ENCODE results near the gene IL6.
"Not testable (repeated sequence)": the region's sequence is repeated elsewhere in the genome, so short reads cannot be mapped to it uniquely, and the experiment has no call there.

IL6 gene

DNA sequence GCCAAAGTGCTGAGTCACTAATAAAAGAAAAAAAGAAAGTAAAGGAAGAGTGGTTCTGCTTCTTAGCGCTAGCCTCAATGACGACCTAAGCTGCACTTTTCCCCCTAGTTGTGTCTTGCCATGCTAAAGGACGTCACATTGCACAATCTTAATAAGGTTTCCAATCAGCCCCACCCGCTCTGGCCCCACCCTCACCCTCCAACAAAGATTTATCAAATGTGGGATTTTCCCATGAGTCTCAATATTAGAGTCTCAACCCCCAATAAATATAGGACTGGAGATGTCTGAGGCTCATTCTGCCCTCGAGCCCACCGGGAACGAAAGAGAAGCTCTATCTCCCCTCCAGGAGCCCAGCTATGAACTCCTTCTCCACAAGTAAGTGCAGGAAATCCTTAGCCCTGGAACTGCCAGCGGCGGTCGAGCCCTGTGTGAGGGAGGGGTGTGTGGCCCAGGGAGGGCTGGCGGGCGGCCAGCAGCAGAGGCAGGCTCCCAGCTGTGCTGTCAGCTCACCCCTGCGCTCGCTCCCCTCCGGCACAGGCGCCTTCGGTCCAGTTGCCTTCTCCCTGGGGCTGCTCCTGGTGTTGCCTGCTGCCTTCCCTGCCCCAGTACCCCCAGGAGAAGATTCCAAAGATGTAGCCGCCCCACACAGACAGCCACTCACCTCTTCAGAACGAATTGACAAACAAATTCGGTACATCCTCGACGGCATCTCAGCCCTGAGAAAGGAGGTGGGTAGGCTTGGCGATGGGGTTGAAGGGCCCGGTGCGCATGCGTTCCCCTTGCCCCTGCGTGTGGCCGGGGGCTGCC is at the start of gene IL6:
IL6 (plus strand) TSS at position 294 of the 807 bp plus-strand sequence; CDS start at position 357, 63 bp downstream.
- DNase-seq (ENCODE audit: low read depth in 3 of 3): no peak

DNA sequence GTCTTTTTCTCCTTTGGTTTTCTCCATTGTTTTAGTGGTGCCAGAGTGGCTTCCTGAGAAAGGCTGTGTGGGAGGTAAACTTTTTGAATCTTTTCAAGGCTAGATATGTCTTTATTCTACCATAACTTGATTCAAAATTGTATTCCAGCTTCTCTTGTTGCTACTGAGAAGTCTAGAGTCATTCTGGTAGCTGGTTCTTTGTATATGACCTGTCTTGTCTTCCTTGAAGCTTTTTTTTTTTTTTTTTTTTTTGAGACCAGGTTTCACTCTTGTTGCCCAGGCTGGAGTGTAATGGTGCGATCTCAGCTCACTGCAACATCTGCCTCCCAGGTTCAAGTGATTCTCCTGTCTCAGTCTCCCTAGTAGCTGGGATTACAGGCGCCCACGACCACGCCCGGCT is 49.7 kb upstream of the IL6 start:
- not testable (repeated sequence) for DNase-seq (ENCODE audit: low read depth in 3 of 3)

GRCh38 chr7:22677680-22678079 is 49.3 kb upstream of the IL6 start:
- no peak for DNase-seq (ENCODE audit: low read depth in 3 of 3)

DNA sequence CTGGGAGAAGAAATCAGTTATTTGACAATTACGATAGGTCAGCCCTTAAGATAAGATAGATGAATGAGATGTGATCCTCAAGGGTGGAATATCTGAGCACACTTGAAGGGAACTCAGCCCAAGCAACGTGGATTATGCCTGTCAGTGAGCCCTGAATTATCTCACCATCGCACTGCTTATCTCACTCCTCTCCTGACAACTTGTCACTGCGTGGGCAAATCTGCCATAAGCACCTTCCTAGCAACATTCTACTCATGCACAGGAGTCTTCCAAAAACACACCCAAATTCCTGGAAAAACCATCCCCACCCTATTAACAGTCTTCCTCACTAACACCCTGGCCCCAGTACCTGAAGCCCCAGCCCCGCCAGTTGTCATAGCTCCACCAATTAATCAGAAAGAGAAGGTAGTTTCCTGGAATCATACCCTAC is 46.5 kb upstream of the IL6 start:
- DNase-seq (ENCODE audit: low read depth in 3 of 3): no peak

GRCh38 chr7:22681312-22681711 is 45.7 kb upstream of the IL6 start:
- DNase-seq (ENCODE audit: low read depth in 3 of 3): no peak

GRCh38 chr7:22681852-22682657 is 44.9 kb upstream of the IL6 start:
- DNase-seq (ENCODE audit: low read depth in 3 of 3): no peak

DNA sequence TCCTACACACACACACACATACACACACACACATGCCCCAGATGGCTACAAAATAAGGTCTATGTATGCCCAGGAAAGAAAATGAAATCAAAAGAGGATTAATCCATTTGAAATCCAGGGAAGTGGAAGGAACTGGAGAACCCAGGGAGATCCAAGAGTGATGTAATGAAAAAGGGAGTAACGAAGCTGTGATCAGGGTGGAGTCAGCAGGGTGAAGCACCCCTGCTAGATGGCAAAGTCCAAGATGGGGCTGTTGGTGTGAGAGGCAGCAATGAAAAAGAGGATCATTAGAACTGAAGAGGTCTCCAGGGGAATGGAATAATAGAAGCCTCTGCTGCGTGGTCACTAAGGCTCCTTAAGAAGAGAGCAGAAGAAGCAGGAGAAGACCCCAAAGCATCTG is 43.6 kb upstream of the IL6 start:
- DNase-seq (ENCODE audit: low read depth in 3 of 3): no peak

GRCh38 chr7:22686620-22687019 is 40.4 kb upstream of the IL6 start:
- DNase-seq (ENCODE audit: low read depth in 3 of 3): no peak

GRCh38 chr7:22688084-22688483 is 38.9 kb upstream of the IL6 start:
- no peak for DNase-seq (ENCODE audit: low read depth in 3 of 3)

DNA sequence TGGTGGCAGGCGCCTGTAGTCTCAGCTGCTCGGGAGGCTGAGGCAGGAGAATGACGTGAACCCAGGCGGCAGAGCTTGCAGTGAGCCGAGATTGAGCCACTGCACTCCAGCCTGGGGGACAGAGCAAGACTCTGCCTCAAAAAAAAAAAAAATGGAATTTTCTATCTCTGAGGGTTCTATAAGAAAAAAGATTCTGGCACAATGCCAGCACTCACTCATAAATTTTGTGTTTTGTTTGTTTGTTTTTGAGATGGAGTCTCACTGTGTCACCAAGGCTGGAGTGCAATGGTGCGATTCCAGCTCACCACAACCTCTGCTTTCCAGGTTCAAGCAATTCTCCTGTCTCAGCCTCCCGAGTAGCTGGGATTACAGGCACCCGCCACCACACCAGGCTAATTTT is 38.1 kb upstream of the IL6 start:
- DNase-seq (ENCODE audit: low read depth in 3 of 3): not testable (repeated sequence)

- no peak for DNase-seq (ENCODE audit: low read depth in 3 of 3)
Measured at GRCh38 chr7:22694597-22695207, 32.3 kb upstream of the IL6 start.

DNA sequence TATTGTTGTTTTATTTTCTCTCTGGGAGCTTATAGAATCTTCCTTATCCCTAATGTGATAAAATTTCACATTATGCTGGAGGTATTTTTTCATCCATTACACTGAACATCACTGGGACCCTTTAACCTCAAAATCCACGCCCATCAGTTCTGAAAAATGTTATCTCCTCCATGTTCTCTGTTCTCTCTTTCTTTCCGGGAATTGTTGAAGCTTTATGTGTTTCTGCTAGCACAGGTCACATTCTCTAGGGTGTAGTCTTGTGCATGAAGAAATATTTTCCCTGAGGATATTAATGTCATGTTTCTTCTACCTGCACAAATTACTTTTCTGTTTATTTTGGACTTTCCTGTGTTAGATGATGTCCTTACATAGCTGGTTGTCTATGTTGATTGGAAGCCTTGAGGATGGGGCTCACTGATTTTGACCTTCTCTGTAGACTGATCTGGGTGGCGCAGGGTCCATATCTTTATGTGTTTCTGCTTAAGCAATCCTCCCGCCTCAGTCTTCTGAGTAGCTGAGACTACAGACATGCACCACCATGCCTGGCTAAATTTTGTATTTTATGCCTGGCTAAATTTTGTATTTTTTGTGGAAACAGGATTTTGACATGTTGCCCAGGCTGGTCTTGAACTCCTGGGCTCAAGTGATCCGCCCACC is 31.4 kb upstream of the IL6 start:
- no peak for DNase-seq (ENCODE audit: low read depth in 3 of 3)

- DNase-seq (ENCODE audit: low read depth in 3 of 3): no peak
Measured at GRCh38 chr7:22696541-22697228, 30.3 kb upstream of the IL6 start.

- no peak for DNase-seq (ENCODE audit: low read depth in 3 of 3)
Measured at GRCh38 chr7:22697322-22697859, 29.6 kb upstream of the IL6 start.

DNA sequence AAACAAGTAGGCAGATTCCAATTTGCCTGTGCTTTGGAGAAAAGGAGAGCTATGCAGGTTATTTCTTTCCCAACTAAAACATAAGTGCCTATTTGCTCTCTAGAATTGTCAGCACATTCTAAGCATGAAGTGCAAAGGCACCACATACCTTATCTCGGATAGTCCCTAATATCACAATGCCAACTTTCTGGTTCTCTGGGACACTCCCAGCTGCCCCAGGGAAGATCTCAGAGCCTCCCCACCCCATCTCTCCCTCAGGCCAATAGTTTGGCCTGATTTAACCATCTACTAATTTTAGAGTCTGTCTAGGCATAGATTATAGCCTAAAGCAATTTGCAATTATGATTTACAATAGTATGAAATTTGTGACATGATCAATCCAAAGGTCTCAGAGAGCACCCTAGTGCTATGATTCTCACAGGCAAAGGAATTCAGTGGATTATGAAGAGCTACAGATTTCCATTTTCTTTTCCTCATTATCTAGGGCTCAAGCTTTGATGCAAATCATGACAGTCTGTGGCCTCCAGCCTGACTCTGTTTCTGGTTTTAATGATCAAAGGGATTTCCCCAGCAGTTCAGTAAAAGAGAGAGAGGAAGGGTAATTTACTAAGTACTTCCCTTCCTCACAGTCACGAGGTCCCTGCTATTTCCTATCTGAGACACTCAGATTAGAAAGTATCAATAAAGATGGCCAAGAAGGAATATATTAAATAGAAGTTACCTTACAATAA is 29.0 kb upstream of the IL6 start:
- no peak for DNase-seq (ENCODE audit: low read depth in 3 of 3)

DNA sequence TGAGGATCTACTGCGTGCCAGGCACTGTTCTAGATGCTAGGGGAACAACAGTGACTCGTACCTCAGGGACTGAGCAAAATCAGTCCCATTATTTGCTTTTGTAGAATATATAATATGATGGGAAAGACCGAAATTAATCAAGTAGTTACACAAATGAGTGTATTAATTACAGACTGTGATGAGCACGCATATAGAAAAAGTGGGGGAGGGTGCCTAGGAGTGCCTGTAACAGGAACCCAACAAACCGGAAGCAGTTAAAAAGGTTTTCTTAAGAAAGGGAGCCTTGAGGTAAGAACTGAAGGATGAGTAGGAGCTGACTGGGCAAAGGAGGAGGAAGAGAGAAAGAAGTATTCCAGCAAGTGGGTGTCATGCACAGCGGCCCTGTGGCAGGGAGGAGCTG is 28.2 kb upstream of the IL6 start:
- no peak for DNase-seq (ENCODE audit: low read depth in 3 of 3)

DNA sequence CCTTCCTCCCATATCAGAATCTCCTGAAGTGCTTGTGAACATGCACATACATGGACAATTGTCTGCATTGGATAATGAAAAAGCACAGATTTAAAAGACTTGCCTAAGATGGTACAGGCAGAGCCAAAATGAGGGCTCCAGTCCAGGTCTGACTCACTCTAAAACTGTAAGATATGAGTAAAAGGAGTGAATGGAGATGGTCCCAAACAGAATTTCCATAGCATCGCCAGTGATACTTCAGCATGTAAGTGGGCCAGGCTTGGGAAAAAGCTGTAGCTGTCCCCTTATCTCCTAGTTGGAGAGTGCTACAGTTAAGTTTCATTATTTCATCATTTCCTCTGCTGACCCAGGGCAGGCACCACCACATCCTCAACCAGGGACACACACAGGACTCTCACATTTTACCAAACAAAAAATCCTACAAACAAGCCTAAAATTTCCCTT is 26.4 kb upstream of the IL6 start:
- no peak for DNase-seq (ENCODE audit: low read depth in 3 of 3)

GRCh38 chr7:22702516-22702915 is 24.5 kb upstream of the IL6 start:
- no peak for DNase-seq (ENCODE audit: low read depth in 3 of 3)

DNA sequence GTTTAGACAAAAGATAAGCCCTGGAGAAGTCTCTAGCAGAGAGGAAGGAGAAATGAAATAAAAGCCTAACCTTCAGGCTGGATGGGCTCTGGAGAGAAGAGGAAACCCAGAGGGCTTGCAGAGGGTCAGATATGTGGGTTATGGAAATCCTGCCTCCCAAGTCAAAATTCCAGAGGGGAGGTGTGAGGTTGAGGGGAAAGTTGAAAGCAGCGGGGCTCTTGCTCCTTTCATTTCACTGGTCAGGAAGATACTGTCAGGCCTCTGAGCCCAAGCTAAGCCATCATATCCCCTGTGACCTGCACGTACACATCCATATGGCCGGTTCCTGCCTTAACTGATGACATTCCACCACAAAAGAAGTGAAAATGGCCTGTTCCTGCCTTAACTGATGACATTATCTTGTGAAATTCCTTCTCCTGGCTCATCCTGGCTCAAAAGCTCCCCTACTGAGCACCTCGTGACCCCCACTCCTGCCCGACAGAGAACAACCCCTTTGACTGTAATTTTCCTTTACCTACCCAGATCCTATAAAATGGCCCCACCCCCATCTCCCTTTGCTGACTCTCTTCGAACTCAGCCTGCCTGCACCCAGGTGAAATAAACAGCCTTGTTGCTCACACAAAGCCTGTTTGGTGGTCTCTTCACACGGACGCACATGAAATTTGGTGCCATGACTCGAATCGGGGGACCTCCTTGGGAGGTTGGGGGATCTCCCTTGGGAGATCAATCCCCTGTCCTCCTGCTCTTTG is 23.7 kb upstream of the IL6 start:
- DNase-seq (ENCODE audit: low read depth in 3 of 3): not testable (repeated sequence)

Measured in stimulated activated CD4-positive, alpha-beta T cell treated with anti-CD3 and anti-CD28 coated beads, TNF-alpha, amount 100 ng/mL, for 4 hours (primary cell).